Hepatocyte (in vitro differentiated cells): ENCODE data around the gene PIP5K1C. TPM values are rescaled to one million over a fixed set of nuclear protein-coding genes. Genes with fewer than 3 reads are reported as not detected.

ENCODE experiments used
- DNase-seq: peaks from one replicate; pipeline ENCODE4 v3.0.0-alpha.2; 2016; ENCODE audit warnings: low spot score
- H2AFZ ChIP-seq: fragments of 200-600 bp; sonication (generic); 2 replicates; pipeline ENCODE4 v1.6.0; 2016; ENCODE audit warnings: antibody characterized with exemption, mild to moderate bottlenecking
- H3K27ac ChIP-seq: fragments of 200-600 bp; sonication (generic); 2 replicates; pipeline ENCODE4 v1.5.1; 2016; ENCODE audit warnings: mild to moderate bottlenecking
- H3K27me3 ChIP-seq: fragments of 200-600 bp; sonication (generic); 2 replicates; pipeline ENCODE4 v1.6.1; 2016
- H3K36me3 ChIP-seq: fragments of 200-600 bp; sonication (generic); replicated peaks from 2 replicates; pipeline ENCODE4 v1.5.1; 2016; ENCODE audit warnings: low read depth; ENCODE audit not compliant: insufficient read depth
- H3K4me1 ChIP-seq: fragments of 200-600 bp; sonication (generic); 2 replicates; pipeline ENCODE4 v1.5.1; 2016; ENCODE audit warnings: mild to moderate bottlenecking, moderate library complexity; ENCODE audit not compliant: insufficient read depth
- H3K4me2 ChIP-seq: fragments of 200-600 bp; sonication (generic); 2 replicates; pipeline ENCODE4 v1.6.0; 2016
- H3K4me3 ChIP-seq: fragments of 200-600 bp; sonication (generic); 2 replicates; pipeline ENCODE4 v1.5.1; 2016; ENCODE audit warnings: mild to moderate bottlenecking
- H3K79me2 ChIP-seq: fragments of 200-600 bp; sonication (generic); 2 replicates; pipeline ENCODE4 v1.6.0; 2017; ENCODE audit warnings: mild to moderate bottlenecking
- H3K9me2 ChIP-seq: fragments of 200-600 bp; sonication (generic); replicated peaks from 2 replicates; pipeline ENCODE4 v1.6.0; 2017; ENCODE audit warnings: mild to moderate bottlenecking; ENCODE audit not compliant: insufficient read depth
- H3K9me3 ChIP-seq: fragments of 200-600 bp; sonication (generic); 2 replicates; pipeline ENCODE4 v1.5.1; 2016; ENCODE audit warnings: low read depth, mild to moderate bottlenecking
- H4K20me1 ChIP-seq: fragments of 200-600 bp; sonication (generic); 2 replicates; pipeline ENCODE4 v1.6.0; 2016; ENCODE audit warnings: mild to moderate bottlenecking; ENCODE audit not compliant: insufficient read depth, poor library complexity, severe bottlenecking
- EZH2 ChIP-seq: fragments of 200-600 bp; sonication (generic); IDR thresholded peaks from 2 replicates; pipeline ENCODE4 v1.6.1; 2016; ENCODE audit warnings: antibody characterized with exemption, mild to moderate bottlenecking, borderline replicate concordance
- EZH2phosphoT487 ChIP-seq: fragments of 200-600 bp; sonication (generic); IDR thresholded peaks from one replicate; pipeline ENCODE4 v1.6.1; 2018; ENCODE audit warnings: antibody characterized with exemption, mild to moderate bottlenecking, low read depth, moderate library complexity; ENCODE audit not compliant: unreplicated experiment, severe bottlenecking
- WGBS: methylation state at CpG from one replicate; pipeline ENCODE4 v1.1.6; 2016; ENCODE audit warnings: low lambda C conversion rate; ENCODE audit errors: missing lambda C conversion rate; 5-methylcytosine and 5-hydroxymethylcytosine counted together
- polyA plus RNA-seq: library from polyadenylated mRNA; unstranded; fragments of >200 nt; fragmentation: Nextera tagmentation; extraction: Ambion mirVana; gene quantifications from 2 replicates; pipeline ENCODE4 v1.2.1, GENCODE V29; 2016
- total RNA-seq: library from RNA; depleted of rRNA; stranded (reverse); fragments of >200 nt; gene quantifications from 2 replicates; pipeline ENCODE4 v1.2.3, GENCODE V29; 2014
- TF ChIP-seq, protein P1 (sequence below): fragments of 200-600 bp; sonication (generic); IDR thresholded peaks from 2 replicates; pipeline ENCODE4 v1.5.1; 2016; ENCODE audit warnings: antibody characterized with exemption, mild to moderate bottlenecking; ENCODE audit not compliant: poor library complexity

Gene PIP5K1C
- total and polyA plus RNA-seq, 2 experiments from 2014 or later: 20.7 to 37.1 TPM

DNA sequence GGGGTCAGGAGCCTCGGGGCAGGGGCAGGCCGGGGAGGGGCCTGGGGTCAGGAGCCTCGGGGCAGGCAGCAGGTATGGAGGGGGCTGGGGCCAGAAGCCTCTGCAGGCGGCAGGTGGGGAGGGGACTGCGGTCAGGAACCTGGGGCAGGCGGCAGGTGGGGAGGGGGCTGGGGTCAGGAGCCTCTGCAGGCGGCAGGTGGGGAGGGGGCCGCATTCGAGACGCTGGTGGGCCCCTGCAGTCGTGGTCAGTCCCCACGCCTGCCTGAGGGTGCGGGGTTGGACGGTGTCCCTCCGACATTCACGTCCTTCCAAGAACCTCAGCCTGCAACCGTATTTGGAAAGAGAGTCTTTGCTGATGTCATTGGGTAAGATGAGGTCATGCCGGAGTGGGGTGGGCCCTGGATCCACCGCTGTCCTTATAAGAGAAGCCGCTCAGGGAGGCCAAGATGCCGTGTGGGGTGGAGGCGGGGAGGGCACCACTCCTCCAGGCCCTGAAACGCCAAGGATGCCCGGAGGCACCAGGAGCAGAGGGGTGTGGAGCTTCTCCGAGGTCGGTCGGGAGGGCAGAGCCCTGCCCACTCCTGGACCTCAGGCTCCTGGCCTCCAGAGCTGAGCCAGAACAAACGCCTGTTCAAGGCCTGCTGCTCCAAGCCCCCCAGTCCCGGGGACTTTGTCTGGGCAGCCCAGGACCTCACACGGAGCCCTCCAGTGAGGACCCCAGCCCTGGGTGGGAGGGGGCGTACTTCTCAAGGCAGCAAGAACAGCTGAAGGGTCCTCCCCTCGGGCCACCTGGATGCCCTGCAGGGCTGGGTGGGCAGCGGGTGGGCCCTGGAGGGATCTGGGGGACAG lies 30.1 kb downstream of the PIP5K1C start:
- Histone ChIP-seq H3K4me2 (peak overlapping the region; percentile 56), H3K27ac (peak overlapping the region; percentile 84), H3K9me2 (no peaks in the 10 kb centered on the region), H3K4me3 (no peak overlapping the region), H3K4me1 (peaks cover 35% of the 10 kb centered on the region), H3K36me3 (no peaks in the 10 kb centered on the region), H3K79me2 (peaks cover 37% of the 10 kb centered on the region), H2AFZ (no peak overlapping the region), H3K9me3 (no peaks in the 10 kb centered on the region), H4K20me1 (peaks cover 19% of the 10 kb centered on the region), H3K27me3 (no peaks in the 10 kb centered on the region)
- TF ChIP-seq, protein P1, sequence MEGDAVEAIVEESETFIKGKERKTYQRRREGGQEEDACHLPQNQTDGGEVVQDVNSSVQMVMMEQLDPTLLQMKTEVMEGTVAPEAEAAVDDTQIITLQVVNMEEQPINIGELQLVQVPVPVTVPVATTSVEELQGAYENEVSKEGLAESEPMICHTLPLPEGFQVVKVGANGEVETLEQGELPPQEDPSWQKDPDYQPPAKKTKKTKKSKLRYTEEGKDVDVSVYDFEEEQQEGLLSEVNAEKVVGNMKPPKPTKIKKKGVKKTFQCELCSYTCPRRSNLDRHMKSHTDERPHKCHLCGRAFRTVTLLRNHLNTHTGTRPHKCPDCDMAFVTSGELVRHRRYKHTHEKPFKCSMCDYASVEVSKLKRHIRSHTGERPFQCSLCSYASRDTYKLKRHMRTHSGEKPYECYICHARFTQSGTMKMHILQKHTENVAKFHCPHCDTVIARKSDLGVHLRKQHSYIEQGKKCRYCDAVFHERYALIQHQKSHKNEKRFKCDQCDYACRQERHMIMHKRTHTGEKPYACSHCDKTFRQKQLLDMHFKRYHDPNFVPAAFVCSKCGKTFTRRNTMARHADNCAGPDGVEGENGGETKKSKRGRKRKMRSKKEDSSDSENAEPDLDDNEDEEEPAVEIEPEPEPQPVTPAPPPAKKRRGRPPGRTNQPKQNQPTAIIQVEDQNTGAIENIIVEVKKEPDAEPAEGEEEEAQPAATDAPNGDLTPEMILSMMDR: no peak
- TF ChIP-seq EZH2 (no peak), EZH2phosphoT487 (no peak)
- peak; percentile 49 for DNase-seq
- WGBS: 71% methylated on average over 13 of the region's 33 CpGs

DNA sequence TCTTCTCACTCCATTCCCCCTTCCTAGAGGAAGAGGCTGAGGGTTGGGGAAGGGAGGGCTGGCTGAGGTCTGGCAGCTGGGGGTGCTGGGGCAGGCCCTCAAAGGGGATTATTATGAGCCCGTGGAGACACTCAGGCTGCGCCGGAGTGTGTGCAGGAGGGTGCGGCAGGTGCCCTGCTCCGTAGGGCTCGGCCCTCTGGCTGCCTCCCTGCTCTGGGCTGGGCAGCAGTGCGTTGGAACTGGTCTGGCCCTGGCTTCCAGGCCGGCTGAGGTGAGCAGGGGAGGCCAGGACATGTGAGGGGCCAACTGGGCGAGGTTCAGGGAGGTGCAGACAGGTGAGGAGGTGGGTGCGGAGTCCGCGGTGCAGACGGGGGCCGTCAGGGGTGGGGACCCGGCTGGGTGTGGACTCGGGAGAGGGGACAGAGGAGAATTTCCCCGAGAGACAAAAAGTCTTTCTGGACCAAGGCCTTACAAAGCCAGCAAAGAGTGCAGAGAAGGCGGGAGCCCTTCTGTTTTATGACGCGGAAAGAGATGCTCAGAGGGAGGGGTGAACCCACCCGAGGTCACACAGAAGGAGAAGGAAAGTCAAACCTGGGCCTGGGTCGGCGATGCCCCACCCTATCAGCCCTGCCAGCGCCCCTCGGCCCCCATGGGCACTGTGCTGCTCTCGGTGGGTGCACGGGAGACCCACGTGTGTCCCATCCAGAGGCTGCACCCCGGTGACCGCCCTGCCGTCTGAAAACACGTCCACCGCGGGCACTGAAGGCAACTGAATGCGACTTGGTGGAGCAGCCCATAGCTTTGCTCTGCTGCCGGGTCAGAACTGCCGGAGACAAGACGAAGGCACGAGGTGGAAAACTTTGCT lies 31.0 kb downstream of the PIP5K1C start:
- no peak for TF ChIP-seq EZH2phosphoT487
- TF ChIP-seq, protein P1: no peak
- no peak for TF ChIP-seq EZH2
- no peak for DNase-seq
- no peaks in the 10 kb centered on the region for H3K27me3 ChIP-seq
- H3K27ac ChIP-seq: peak overlapping the region; percentile 55
- H3K9me2 ChIP-seq: no peaks in the 10 kb centered on the region
- peaks cover 32% of the 10 kb centered on the region for H3K79me2 ChIP-seq
- WGBS: 86% methylated on average over 32 of the region's 39 CpGs
- peaks cover 19% of the 10 kb centered on the region for H4K20me1 ChIP-seq
- peak overlapping the region; percentile 49 for H3K4me2 ChIP-seq
- H3K9me3 ChIP-seq: no peaks in the 10 kb centered on the region
- H2AFZ ChIP-seq: no peak overlapping the region
- no peak overlapping the region for H3K4me3 ChIP-seq
- peaks cover 35% of the 10 kb centered on the region for H3K4me1 ChIP-seq
- no peaks in the 10 kb centered on the region for H3K36me3 ChIP-seq

DNA sequence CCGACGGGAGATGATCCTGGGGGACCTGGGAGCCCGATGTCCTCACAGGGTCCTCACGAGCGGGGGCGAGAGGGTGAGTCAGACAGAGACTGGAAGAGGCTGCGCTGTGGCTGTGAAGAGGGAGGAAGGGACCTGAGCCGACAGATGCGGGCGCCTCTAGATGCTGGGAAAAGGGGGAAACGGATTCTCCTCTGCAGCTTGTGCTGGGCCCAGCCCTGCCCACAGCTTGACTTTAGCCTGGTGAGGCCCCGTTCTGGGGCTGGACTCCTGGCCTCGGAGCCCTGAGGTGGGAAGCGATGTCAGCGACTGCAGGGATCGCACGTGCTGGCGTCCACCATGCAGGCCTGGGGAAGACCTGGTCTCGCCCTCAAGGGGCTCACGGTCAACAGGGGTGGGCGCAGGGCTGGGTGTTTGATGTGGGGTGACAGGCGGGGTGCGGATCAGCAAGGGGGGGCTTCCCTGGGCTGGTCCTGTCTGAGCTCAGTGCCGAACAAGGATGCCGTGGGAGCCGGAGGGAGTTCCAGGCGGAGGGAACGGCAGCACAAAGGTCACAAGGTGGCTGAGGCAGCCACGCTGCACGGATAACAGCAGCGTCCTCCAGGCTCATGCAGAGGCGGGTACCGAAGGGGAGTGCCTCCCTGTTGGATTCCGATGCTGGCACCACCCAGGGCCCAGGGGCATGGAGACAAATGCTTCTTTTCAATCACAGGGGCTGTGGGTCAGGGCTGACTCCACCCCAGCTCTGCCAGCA lies 31.8 kb downstream of the PIP5K1C start:
- Histone ChIP-seq H2AFZ (no peak overlapping the region), H3K9me3 (no peaks in the 10 kb centered on the region), H3K4me3 (no peak overlapping the region), H3K9me2 (no peaks in the 10 kb centered on the region), H3K36me3 (no peaks in the 10 kb centered on the region), H3K4me2 (peak overlapping the region; percentile 49), H4K20me1 (peaks cover 19% of the 10 kb centered on the region), H3K27me3 (no peaks in the 10 kb centered on the region), H3K27ac (peak overlapping the region; percentile 70), H3K4me1 (peaks cover 35% of the 10 kb centered on the region), H3K79me2 (peaks cover 25% of the 10 kb centered on the region)
- 70% methylated on average over 32 of the region's 34 CpGs for WGBS
- TF ChIP-seq EZH2phosphoT487: no peak
- TF ChIP-seq EZH2: no peak
- TF ChIP-seq, protein P1: no peak
- DNase-seq: peak; percentile 52
